ENCODE measurements around the gene SNX14.

The SNX14 gene

DNA sequence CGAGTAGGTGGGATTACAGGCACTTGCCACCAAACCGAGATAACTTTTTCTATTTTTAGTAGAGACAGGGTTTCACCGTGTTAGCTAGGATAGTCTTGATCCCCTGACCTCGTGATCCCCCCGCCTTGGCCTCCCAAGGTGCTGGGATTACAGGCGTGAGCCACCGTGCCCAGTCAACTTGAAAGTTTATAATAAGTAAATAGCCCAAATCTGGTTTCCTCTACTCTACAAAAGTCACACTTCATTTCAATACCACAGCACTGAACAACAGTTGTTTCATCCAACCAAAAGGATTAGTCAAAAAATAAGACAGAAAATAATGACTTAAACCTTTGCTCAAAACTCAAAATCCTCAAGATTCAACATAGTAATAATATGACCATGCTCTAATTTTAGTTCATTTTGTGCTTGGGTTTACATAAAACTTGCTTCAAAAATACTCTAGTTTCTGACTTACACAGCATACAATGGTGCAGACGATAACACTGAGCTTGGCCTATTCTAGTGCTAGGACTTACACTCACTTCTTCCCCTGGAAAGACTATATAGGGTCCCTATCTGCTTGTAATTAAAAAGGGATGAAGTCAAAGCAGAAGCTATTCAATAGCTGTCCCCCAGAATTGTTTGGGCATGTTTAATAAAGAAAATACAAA, 87.1 kb downstream of the SNX14 start:
- no peak for DNase-seq (ENCODE audit: low read depth in 2 of 2, low spot score in 1 of 2)

DNA sequence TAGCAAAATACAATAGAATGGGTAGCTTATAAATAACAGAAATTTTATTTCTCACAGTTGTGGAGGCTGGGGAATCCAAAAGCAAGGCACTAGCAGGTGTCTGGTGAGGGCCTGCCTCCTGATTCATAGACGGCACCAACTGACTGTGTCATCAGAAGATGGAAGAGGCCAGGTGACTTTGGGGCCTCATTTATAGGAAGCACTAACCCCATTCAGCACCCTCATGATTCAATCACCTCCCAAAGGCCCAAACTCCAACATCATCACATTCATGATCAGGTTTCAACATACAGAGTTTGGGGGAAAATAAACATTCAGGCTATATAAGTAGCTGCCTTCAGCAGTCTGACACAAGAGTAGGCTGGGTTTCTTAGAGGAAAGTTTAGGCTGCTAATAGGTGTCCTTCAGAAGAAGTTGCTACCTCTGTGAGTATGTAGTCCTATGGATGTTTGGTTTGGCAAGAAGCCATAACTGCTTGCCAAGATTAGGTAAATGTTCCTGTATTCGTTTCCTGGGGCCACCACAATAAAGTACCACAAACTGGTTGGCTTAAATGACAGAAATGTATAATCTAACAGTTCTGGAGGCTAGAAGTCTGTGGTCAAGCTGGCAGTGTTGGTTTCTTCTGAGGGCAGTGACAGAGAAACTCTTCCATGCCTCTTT, 94.9 kb downstream of the SNX14 start:
- DNase-seq (ENCODE audit: low read depth in 2 of 2, low spot score in 1 of 2) = no peak

DNA sequence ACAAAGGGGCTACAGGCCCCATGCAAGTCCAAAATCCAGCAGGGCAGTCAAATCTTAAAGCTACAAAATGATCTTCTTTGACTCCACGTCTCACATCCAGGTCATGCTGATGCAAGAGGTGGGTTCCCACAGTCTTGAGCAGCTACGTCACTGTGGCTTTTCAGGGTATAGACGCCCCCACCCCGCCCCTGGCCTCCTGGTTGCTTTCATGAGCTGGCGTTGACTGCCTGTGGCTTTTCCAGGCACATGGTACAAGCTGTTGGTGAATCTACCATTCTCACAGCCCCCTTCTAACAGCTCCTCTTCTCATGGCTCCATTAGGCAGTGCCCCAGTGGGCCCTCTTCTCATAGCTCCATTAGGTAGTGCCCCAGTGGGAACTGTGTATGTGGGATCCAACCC, 96.8 kb downstream of the SNX14 start:
- DNase-seq (ENCODE audit: low read depth in 2 of 2, low spot score in 1 of 2) = no peak

DNA sequence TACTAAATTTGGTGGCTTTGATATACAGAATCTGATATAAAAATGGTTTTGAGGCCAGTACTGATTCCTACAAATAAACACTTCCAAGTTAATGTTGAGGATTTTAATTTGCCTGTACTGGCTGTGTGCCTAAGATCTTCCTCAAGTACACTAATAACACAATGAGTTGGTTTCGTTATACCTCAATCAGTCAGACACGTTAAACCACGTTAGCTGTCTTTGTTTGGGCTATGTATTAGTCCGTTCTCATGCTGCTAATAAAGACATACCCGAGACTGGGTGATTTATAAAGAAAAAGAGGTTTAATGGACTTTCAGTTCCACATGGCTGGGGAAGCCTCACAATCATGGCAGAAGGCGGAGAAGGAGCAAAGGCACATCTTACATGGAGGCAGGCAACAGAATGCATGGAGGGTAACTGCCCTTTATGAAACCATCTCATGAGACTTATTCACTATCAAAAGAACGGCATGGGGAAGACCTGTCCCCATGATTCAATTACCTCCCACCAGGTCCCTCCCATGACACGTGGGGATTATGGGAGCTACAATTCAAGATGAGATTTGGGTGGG, 97.6 kb downstream of the SNX14 start:
- DNase-seq (ENCODE audit: low read depth in 2 of 2, low spot score in 1 of 2) = no peak

DNA sequence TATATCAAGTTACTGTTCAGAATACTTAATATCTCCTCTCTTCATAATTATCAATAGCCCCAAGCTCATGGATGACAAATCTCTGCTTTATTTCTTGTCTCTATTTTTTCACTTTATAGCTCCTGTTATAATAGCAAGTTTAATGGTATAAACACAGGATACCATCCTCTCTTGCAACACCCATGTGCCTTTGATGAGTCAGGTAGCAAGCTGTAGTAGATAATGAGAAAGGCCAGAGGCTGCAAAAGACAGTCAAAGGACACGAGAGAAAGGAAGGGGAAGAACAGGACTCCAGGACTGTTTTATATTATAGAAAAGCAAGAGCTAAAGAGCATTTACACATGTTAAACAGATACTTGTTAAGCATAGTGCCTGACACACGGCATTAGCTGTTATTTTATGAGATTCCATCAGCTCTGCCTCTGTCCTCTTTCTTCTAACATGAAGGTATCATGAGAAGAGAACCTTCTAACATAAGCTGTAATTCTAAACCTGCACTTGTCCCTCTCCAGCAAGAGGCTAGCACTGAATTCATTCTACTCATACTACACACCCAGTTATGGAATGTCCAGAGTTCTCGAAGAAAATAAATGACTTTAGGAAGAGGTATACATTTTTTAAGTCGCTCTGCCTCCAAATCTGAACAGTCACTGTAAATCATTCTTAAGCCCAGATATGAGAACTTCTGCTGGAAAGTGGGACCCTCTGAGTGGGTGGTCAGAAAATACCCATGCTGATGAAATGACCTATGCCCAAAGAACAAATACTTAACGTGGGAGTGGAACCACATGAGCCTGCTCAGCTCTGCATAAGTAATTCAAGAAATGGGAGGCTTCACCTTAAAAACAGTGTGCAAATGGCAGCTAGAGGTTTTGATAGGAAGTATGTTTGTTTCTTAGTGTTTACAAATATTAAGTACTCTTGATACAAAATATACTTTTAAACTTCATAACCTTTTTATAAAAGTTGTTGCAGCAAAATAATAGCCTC, 98.8 kb downstream of the SNX14 start:
- DNase-seq (ENCODE audit: low read depth in 2 of 2, low spot score in 1 of 2) = no peak

DNA sequence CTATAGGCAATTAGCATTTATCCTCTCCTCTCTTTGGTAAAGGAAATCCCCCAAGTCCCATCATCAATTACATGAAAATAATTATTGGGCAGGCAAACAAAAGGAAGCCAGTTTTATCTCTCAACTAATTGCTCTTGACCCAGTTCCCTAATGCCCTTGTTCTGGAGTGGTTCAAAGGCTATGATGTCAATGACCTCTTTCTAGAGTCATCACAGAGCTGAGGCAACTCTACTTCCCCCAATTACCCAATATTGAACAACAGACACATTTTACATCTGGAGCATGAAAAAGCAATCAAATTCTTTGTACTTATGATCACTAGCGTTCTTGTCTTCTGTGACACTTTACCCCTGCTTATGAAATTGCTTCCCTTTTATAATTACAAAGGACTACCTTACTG, 100.3 kb downstream of the SNX14 start:
- no peak for DNase-seq (ENCODE audit: low read depth in 2 of 2, low spot score in 1 of 2)

DNA sequence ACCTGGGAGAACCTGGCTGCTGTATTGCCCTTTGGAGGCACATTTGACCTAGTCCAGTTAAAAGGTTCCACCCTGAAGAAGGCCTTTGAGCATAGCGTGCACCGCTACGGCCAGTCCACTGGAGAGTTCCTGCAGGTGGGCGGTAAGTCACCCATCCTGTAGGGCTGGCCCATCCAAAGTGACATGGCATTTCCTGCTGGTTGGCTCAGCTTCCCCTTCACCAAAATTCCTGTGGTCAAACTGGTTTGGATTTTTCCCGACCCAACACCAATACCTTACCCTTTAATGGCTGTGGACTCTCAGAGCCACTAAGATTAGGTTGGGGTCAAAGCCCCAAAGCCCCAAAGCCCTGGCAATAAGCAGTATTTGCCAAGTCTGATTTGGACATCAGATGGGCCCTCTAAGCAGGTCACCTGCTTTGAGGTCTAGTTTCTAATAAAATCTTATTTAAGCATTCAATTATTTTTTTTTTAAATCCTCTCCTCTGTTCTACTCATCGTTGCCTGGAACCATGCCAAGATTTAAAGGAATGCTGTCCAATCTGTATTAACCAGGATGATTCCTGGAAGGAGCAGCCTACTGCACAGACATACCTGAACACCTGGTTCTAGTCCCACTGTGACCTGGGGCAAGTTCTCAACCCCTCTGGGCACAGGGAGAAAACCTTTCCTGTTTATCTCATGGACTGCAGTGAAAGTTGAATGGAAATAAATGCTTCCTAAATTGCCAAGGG, 103.0 kb downstream of the SNX14 start:
- no peak for DNase-seq (ENCODE audit: low read depth in 2 of 2, low spot score in 1 of 2)

DNA sequence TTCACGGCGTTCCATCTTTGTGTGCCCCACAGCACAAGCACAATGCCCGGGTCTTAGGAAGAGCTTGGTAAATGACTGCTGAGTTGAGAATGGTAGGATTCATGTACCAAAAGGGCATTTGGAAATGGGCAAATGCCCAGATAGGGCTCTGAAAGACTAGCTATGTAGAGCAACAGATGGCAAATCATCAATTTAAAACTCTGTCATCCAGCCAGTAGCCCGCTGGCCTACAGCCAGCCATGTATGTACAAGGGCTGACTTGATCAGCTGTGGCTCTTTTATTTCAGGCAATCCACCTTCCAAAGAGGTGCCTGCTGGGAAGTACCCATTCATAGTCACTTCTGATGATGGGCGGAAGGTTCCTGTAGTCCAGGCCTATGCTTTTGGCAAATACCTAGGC, 108.7 kb downstream of the SNX14 start:
- no peak for DNase-seq (ENCODE audit: low read depth in 2 of 2, low spot score in 1 of 2)

DNA sequence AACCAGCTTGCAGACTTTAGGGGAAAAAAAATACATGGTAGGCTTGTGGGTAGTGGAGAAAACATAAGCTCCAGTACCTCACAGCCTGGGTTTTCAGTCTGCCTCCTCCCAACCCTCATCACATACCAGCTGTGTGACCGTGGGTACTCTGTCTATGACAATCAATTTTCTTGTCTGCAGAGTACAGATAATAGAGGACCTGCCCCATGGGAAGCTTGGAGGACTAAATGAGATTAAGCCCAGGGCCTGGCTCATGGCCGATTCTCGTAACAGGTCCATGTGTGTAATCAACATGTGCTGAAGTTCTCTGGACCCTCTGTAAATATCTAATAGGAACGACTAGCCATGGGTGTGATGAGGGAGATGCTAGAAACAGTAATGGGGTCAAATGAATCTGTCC, 109.8 kb downstream of the SNX14 start:
- DNase-seq (ENCODE audit: low read depth in 2 of 2, low spot score in 1 of 2) = no peak

DNA sequence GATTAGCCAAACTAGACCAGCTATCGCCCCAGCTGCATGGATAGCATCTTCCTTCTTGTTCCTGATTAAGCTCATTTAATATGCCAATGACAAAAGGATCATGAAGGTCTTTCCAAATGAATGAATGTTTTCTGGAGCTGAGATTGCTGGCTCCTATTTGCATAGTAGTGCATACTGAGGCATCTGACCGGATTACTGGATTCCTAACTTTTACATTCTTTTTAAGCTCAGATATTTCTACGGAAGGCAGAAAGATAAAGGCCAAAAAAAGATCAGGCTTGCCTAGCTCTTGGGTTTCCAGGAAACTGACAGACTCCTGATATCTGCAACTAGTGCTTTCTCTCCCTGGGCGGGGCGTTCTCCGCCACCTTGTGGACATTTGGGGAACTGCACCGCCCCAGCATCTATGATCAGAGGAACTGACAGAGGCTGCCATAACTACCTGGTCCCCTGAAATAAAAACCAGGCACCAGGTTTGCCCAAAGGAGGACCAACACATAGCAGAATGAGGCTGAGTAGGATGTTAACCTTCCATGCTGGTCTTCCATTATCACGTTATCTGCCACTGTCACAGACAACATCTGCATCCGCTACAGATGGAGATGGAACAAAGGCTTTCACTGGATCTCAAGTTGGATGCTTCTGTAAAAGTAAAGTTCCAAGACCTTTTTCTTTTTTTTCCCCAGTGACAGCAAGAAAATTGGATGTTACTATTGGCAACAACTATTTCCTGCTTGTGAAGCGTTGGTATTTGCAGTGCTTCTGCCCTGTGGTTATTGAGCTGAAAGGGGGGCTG, 110.6 kb downstream of the SNX14 start:
- DNase-seq (ENCODE audit: low read depth in 2 of 2, low spot score in 1 of 2) = peak; percentile 70 to 72

DNA sequence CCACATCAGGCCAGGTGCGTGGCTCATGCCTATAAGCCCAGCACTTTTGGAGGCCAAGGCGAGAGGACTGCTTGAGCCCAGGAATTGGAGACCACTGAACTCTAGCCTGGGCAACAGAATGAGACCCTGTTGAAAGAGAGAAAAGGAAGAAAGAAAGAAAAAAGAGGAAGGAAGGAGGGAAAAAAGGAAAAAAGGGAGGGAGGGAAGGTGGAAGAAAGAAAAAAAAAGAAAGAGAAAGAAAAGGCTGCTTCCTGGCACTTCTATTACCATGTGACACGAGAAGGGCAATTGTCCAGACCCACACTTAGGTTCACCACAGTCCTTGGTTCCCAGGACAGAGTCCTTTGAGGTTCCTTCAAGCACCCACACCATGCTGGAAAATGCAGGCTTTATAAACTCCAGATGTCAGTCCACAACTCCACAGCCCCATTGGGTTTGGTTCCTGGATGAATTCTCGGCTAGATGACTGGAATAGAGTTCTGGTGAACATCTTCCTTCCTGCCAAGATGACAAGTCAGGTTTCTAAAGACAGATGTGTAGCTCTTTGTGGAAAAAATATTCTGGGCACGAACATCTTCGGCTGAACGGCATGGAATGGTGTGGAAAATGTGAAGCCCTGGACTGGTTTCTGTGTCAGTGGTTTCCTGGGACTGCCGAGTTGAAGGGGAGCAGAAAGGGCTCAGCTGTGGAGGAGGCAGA, 111.3 kb downstream of the SNX14 start:
- no peak for DNase-seq (ENCODE audit: low read depth in 2 of 2, low spot score in 1 of 2)

DNA sequence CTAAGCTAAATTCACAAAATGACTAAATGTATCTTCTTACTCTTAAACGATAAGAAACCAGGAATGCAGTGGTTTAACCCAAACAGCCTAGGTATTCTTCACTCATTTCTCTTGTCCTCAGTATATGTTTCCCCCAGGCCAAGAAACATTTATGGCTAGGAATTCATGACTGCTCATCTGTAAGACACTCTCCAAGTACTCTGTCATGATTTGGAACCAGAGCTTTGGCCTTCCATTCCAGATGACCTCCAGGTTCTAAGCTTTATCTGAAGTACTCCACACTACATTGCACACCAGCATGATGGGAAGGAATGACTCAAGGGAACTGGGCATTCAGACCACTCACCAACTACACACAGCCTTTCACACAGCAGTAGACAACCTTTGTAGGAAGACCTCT, 114.5 kb downstream of the SNX14 start:
- DNase-seq (ENCODE audit: low read depth in 2 of 2, low spot score in 1 of 2) = no peak

DNA sequence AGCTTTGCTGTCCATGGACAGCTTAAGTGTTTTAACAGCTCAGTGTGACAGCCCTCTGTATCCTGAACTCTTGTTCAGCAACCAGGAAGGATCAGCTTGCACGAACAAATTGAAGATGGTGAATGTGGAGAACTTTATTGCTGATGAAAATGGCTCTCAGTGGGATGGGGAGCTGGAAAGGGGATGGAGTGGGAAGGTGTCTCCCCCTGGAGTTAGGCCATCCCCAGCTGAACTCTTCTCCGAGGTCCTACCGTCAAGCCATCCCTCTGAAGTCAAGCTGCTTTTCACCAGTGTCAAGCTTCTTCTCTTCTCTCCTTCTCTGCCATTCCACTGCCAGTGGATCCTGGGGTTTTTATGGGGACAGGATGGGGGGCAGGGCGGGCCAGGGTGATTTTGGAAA, 117.1 kb downstream of the SNX14 start:
- no peak for DNase-seq (ENCODE audit: low read depth in 2 of 2, low spot score in 1 of 2)

DNA sequence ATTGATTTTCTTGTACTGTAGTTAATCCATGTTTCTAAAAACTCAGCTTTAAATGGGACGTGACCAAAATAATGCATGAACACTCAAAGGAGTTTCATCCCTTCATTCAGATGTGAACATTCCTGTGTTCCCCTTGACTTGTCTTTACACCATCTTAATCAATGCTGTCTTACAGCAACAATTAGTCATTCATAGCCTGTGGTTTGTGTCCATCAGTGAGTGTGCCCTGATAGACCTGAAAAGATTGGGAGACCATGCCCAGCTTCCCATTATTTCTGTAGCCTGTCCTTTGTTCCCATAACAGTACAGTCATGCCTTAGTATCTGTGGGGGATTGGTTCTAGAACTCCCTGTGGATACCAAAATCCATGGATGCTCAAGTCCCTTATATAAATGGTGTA, 119.9 kb downstream of the SNX14 start:
- DNase-seq (ENCODE audit: low read depth in 2 of 2, low spot score in 1 of 2) = no peak

DNA sequence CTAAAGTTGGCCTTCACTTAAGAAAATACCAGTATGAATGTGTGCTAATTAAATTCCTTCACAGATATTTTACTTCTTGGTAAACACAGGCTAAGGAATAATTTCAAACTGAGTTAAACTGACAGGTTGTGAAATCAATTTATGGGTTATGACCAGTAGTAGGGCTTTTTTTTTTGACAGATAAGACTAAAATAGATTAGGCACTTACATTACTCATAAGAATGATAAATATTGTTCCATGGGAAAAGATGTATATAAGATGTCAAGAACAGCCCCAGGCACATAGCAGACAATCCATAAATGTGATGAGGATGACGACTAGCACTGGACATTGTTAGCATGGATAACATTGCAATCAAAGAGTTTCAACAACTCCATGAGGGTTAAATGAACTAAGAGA, 120.9 kb downstream of the SNX14 start:
- no peak for DNase-seq (ENCODE audit: low read depth in 2 of 2, low spot score in 1 of 2)

DNA sequence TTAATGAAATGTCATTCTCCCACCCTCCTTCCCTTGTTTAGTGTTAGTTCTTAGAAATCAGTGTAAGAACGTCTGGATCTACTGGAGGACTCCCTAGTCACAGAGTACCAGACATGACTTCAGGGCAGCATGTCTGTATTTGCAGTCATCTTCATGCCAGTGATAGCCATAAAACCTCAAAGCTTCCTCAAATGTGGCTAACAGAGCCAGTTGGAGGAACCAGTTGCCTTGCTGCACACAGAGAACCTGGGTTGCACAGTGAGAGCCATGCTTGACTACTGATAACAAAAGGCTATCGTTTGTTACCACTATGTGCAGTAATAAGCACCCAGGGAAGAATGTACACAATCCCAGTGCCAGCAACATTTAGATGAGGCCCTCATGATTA, 123.6 kb downstream of the SNX14 start:
- DNase-seq (ENCODE audit: low read depth in 2 of 2, low spot score in 1 of 2) = no peak

DNA sequence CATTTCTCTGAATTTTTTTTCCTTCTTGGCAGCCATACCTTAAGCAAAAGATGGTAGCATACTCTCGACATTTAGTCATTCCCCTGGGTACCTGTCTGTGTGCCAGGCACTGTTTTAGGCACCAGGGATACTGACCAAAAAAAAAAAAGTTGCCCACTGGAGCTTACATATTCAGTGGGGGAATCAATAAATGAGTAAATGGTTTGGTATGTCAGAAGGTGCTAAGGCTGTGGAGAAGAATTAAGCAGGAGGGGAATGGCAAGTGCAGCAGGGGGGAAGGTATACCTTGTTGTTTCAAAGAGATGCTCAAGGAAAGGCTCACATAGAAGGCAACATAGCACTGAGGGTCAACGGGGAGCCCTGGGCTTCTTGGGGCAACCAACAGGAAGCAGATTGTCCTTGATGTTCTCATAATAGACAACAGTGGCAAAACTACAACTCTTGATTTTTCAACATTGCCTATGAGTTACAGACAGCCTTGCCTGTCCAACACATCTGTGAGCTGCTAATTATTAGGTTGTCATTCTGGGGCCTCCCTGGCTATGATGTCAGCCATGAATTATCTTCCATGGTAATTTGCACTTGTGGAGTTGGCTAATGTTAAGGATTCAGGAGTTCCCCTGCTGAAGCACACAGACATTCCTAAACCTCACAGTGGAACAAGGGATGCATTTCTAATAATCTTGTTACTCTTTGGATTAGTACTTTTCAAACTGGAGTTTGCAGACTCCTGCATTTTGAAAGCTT, 124.2 kb downstream of the SNX14 start:
- no peak for DNase-seq (ENCODE audit: low read depth in 2 of 2, low spot score in 1 of 2)

DNA sequence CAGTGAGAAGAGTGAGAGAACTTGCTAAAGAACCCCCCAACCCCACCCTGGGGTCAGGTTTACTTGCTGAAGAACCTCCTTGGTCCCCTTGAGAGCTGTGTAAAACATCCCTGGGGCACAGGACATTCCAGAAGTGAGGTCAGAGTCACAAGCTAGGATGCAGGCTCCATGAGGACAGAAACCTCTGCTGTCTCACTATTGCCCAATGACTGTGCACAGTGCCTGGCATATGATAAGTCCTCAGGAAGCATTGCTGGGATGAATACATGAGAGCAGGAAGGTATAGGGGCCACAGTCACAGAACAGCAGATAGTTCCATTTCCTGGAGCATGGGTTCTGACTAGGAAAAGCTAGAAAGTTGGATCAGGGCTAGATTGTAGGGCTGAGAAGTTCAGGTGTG, 125.3 kb downstream of the SNX14 start:
- no peak for DNase-seq (ENCODE audit: low read depth in 2 of 2, low spot score in 1 of 2)

DNA sequence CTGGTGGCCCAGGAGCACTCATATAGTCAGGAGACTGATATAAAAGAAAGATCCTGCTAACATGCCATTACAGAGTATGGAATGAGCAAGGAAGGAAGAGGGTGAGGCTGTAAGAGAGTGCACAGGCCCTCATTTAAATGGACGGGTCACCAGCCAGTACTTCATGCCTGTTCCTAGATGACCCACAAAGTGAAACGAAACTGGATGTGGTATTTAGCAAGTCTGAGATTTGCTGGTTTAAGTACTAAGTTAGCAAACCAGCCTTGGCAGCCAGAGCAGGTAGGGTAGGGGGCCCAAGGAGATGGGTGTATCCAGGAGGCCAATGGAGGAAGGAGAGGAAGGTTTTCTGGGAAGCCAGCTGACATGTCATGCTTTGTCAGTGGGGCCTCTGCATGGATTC, 127.9 kb downstream of the SNX14 start:
- no peak for DNase-seq (ENCODE audit: low read depth in 2 of 2, low spot score in 1 of 2)
